Prostate gland (tissue), 2 donors: Measurements from ENCODE around the gene PPP1R12B.

Source experiments
- POLR2A ChIP-seq: fragments of 450-650 bp; IDR thresholded peaks from one replicate; pipeline ENCODE4 v1.6.1; 2016; ENCODE audit warnings: antibody characterized with exemption, mild to moderate bottlenecking
- POLR2AphosphoS5 ChIP-seq: sonication (generic); formaldehyde crosslinking; IDR thresholded peaks from one replicate; pipeline ENCODE4 v1.6.1; 2017; ENCODE audit warnings: antibody characterized with exemption
- TF ChIP-seq, protein P1 (sequence below), 4 experiments: fragments of 200-600 bp in 2 of 4; fragments of 450-650 bp in 2 of 4; sonication (generic) in 2 of 4; IDR thresholded peaks; 1 replicate in 3 of 4; 2 replicates in 1 of 4; pipeline ENCODE4 v1.5.1; 2016 to 2019; ENCODE audit warnings: antibody characterized with exemption in 4 of 4, mild to moderate bottlenecking in 2 of 4, moderate library complexity in 2 of 4

- TF ChIP-seq, protein P1, sequence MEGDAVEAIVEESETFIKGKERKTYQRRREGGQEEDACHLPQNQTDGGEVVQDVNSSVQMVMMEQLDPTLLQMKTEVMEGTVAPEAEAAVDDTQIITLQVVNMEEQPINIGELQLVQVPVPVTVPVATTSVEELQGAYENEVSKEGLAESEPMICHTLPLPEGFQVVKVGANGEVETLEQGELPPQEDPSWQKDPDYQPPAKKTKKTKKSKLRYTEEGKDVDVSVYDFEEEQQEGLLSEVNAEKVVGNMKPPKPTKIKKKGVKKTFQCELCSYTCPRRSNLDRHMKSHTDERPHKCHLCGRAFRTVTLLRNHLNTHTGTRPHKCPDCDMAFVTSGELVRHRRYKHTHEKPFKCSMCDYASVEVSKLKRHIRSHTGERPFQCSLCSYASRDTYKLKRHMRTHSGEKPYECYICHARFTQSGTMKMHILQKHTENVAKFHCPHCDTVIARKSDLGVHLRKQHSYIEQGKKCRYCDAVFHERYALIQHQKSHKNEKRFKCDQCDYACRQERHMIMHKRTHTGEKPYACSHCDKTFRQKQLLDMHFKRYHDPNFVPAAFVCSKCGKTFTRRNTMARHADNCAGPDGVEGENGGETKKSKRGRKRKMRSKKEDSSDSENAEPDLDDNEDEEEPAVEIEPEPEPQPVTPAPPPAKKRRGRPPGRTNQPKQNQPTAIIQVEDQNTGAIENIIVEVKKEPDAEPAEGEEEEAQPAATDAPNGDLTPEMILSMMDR (IDR thresholded peaks at IDR 0.05) = no peak
- TF ChIP-seq POLR2AphosphoS5 (no peak), POLR2A (no peak)
Observed at GRCh38 chr1:202597090-202597761, 248.7 kb downstream of the PPP1R12B start.
